ENCODE data around the gene RHEB. TPM values are rescaled to one million over a fixed set of nuclear protein-coding genes. Genes with fewer than 3 reads are reported as not detected.
A peak's percentile ranks its signal among the peaks of the same experiment; 100 is the strongest.
"Not testable (repeated sequence)": the region's sequence is repeated elsewhere in the genome, so short reads cannot be mapped to it uniquely, and the experiment has no call there.

The RHEB gene
- total RNA-seq, 1 donor from 2014 or later, result 135 TPM

- DNase-seq (ENCODE audit: missing footprints), result no peak
- intact Hi-C loops (cut with DNase I), result no loop called here
- peak; percentile 77 for ATAC-seq
These were observed 18.3 kb upstream of the RHEB start for GRCh38 chr7:151537818-151538561.

GRCh38 chr7:151536178-151536577 is 16.5 kb upstream of the RHEB start:
- intact Hi-C loops (cut with DNase I); DNase-seq (ENCODE audit: missing footprints); ATAC-seq: not testable (repeated sequence)

GRCh38 chr7:151529842-151530241 is 10.1 kb upstream of the RHEB start:
- ATAC-seq (no peak), DNase-seq (ENCODE audit: missing footprints) (no peak)
- intact Hi-C loops (cut with DNase I), result no loop called here

GRCh38 chr7:151524845-151525244 is 5.2 kb upstream of the RHEB start:
- intact Hi-C loops (cut with DNase I), result no loop called here
- ATAC-seq (no peak), DNase-seq (ENCODE audit: missing footprints) (no peak)

GRCh38 chr7:151524331-151524730 is 4.6 kb upstream of the RHEB start:
- DNase-seq (ENCODE audit: missing footprints), result no peak
- no peak for ATAC-seq
- intact Hi-C loops (cut with DNase I), result no loop called here

- intact Hi-C loops (cut with DNase I), result no loop called here
- ATAC-seq (peak; percentile 18), DNase-seq (ENCODE audit: missing footprints) (peak; percentile 87)
These were observed 945 bp upstream of the RHEB start for GRCh38 chr7:151520419-151521261.

GRCh38 chr7:151518947-151519764 is 539 bp downstream of the RHEB start:
- DNase-seq (ENCODE audit: missing footprints) (peak; percentile 82), ATAC-seq (peak; percentile 92)
- intact Hi-C loops (cut with DNase I), result loop anchor here (5.0 kb wide), 1 partner anchor 57 kb away; no protein-coding TSS in a partner anchor

GRCh38 chr7:151518105-151518946 is 1.4 kb downstream of the RHEB start:
- DNase-seq (ENCODE audit: missing footprints) (peak; percentile 75), ATAC-seq (no peak)
- intact Hi-C loops (cut with DNase I), result loop anchor here (5.0 kb wide), 1 partner anchor 56 kb away; no protein-coding TSS in a partner anchor

- no peak for ATAC-seq
- intact Hi-C loops (cut with DNase I), result loop anchor here (5.0 kb wide), 1 partner anchor 55 kb away; no protein-coding TSS in a partner anchor
- no peak for DNase-seq (ENCODE audit: missing footprints)
These were observed 2.0 kb downstream of the RHEB start for GRCh38 chr7:151517601-151518104.

- no peak for DNase-seq (ENCODE audit: missing footprints)
- intact Hi-C loops (cut with DNase I), result loop anchor here (5.0 kb wide), 1 partner anchor 53 kb away; no protein-coding TSS in a partner anchor
- no peak for ATAC-seq
These were observed 4.5 kb downstream of the RHEB start for GRCh38 chr7:151515276-151515565.

- intact Hi-C loops (cut with DNase I), result loop anchor here (5.0 kb wide), 1 partner anchor 52 kb away; no protein-coding TSS in a partner anchor
- DNase-seq (ENCODE audit: missing footprints) (no peak), ATAC-seq (no peak)
These were observed 5.0 kb downstream of the RHEB start for GRCh38 chr7:151514461-151515275.

GRCh38 chr7:151513133-151513532 is 6.6 kb downstream of the RHEB start:
- no peak for DNase-seq (ENCODE audit: missing footprints)
- no peak for ATAC-seq
- intact Hi-C loops (cut with DNase I), result no loop called here

- DNase-seq (ENCODE audit: missing footprints) (no peak), ATAC-seq (peak; percentile 62)
- intact Hi-C loops (cut with DNase I), result no loop called here
These were observed 7.3 kb downstream of the RHEB start for GRCh38 chr7:151512353-151512752.

GRCh38 chr7:151511946-151512345 is 7.7 kb downstream of the RHEB start:
- DNase-seq (ENCODE audit: missing footprints), result no peak
- intact Hi-C loops (cut with DNase I), result no loop called here
- peak; percentile 14 for ATAC-seq

- no peak for ATAC-seq
- DNase-seq (ENCODE audit: missing footprints), result no peak
- intact Hi-C loops (cut with DNase I), result no loop called here
These were observed 8.4 kb downstream of the RHEB start for GRCh38 chr7:151511270-151511669.

- ATAC-seq (no peak), DNase-seq (ENCODE audit: missing footprints) (no peak)
- intact Hi-C loops (cut with DNase I), result no loop called here
These were observed 9.9 kb downstream of the RHEB start for GRCh38 chr7:151509670-151510333.

- no peak for DNase-seq (ENCODE audit: missing footprints)
- no peak for ATAC-seq
These were observed 10.7 kb downstream of the RHEB start for GRCh38 chr7:151508991-151509390.

More at GRCh38 chr7:151508991-151509390, 10.7 kb downstream of the RHEB start:
- intact Hi-C loops (cut with DNase I), result no loop called here
